Activated CD4-positive, alpha-beta T cell treated with anti-CD3 and anti-CD28 coated beads, Interleukin-2, amount 10 ng/mL, durations not matched to agents 24 days and 14 days (primary cell): ENCODE data around the gene UTP18. TPM values are rescaled to one million over a fixed set of nuclear protein-coding genes. Genes with fewer than 3 reads are reported as not detected.
A peak's percentile ranks its signal among the peaks of the same experiment; 100 is the strongest.
"Not testable (repeated sequence)": the region's sequence is repeated elsewhere in the genome, so short reads cannot be mapped to it uniquely, and the experiment has no call there.

Source experiments
- DNase-seq: peaks from one replicate; pipeline ENCODE4 v3.0.0; 2022
- H3K27ac Mint-ChIP-seq: one replicate; pipeline ENCODE4 v1.8.0; 2022; ENCODE audit warnings: mild to moderate bottlenecking, mixed read lengths
- H3K27me3 Mint-ChIP-seq: one replicate; pipeline ENCODE4 v1.8.0; 2022; ENCODE audit warnings: mixed read lengths
- H3K36me3 Mint-ChIP-seq: one replicate; pipeline ENCODE4 v1.8.0; 2022; ENCODE audit warnings: low read depth, mild to moderate bottlenecking, mixed read lengths
- H3K4me1 Mint-ChIP-seq: one replicate; pipeline ENCODE4 v1.8.0; 2021; ENCODE audit warnings: mixed read lengths
- H3K4me3 Mint-ChIP-seq: one replicate; pipeline ENCODE4 v1.8.0; 2022; ENCODE audit warnings: mild to moderate bottlenecking, moderate library complexity, mixed read lengths
- H3K9me3 Mint-ChIP-seq: one replicate; pipeline ENCODE4 v1.8.0; 2021; ENCODE audit warnings: mixed read lengths
- intact Hi-C: fragments of 100-400 bp; cut with micrococcal nuclease; formaldehyde crosslinking; loops from one replicate; pipeline ENCODE4 v1.15.1; 2023
- total RNA-seq: library from RNA; stranded (reverse); gene quantifications from 2 replicates; pipeline ENCODE4 v1.2.3, GENCODE V29; 2022

The UTP18 gene
- total RNA-seq, 1 donor from 2014 or later = 79.9 TPM

DNA sequence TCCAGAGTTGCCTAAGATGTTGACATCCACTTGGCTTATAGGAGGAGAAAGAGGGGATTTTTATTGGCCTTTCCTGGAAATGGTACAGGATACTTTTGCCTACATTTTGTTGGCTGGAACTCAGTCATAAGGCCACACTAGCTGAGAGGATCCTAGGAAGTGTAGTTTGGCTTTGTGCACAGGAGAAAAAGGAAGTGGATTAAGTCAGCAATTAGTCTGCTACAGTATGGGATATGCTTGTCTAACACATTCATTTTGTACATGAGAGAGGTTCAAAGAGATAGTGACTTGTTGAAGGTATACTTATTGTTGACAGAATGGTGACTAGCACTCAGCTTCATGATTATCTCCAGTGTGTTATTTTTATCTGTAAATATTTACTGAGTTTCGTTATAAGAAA, 10.3 kb downstream of the UTP18 start:
- no peak for DNase-seq
- Mint-ChIP-seq H3K4me1 (peaks cover 21% of the 10 kb centered on the region), H3K27me3 (no peaks in the 10 kb centered on the region), H3K36me3 (peaks cover 62% of the 10 kb centered on the region), H3K27ac (peak overlapping the region; percentile 30), H3K4me3 (no peak overlapping the region), H3K9me3 (no peaks in the 10 kb centered on the region)
- intact Hi-C loops = no loop called here

GRCh38 chr17:51272812-51273211, 12.5 kb downstream of the UTP18 start:
- DNase-seq = no peak
- Mint-ChIP-seq H3K4me1 (peaks cover 17% of the 10 kb centered on the region), H3K4me3 (no peak overlapping the region), H3K27ac (no peak overlapping the region), H3K9me3 (no peaks in the 10 kb centered on the region), H3K36me3 (peaks cover 63% of the 10 kb centered on the region), H3K27me3 (no peaks in the 10 kb centered on the region)
- intact Hi-C loops = no loop called here

- Mint-ChIP-seq H3K27ac (no peak overlapping the region), H3K4me1 (peaks cover 12% of the 10 kb centered on the region), H3K27me3 (no peaks in the 10 kb centered on the region), H3K36me3 (peaks cover 66% of the 10 kb centered on the region), H3K4me3 (no peak overlapping the region), H3K9me3 (no peaks in the 10 kb centered on the region)
- intact Hi-C loops = no loop called here
- DNase-seq = no peak
Measured at GRCh38 chr17:51275381-51275780, 15.0 kb downstream of the UTP18 start.

GRCh38 chr17:51279183-51279582, 18.8 kb downstream of the UTP18 start:
- DNase-seq = no peak
- H3K9me3 Mint-ChIP-seq = no peaks in the 10 kb centered on the region
- peaks cover 64% of the 10 kb centered on the region for H3K36me3 Mint-ChIP-seq
- intact Hi-C loops = no loop called here
- no peak overlapping the region for H3K4me3 Mint-ChIP-seq
- peaks cover 4% of the 10 kb centered on the region for H3K4me1 Mint-ChIP-seq
- no peaks in the 10 kb centered on the region for H3K27me3 Mint-ChIP-seq
- H3K27ac Mint-ChIP-seq = peak overlapping the region; percentile 1

DNA sequence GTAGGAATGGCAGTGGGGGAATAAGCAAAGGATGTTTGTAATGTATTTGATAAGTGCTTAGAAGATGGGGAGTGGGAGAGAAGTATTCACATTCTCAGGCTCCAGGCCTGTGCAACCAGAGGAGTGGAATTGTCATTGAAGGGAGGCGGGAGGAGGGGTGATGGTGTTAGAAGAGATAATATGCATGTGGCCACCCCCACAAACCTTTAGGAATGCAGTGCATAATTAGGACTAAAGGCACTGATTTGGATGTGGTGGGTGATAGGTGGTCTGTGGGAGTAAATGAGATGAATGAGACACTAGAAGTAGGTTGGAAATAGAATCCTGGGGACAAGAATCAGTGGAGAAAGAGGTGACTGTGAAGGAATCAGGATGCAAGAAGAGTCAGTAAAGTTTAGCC, 27.1 kb downstream of the UTP18 start:
- no peak overlapping the region for H3K4me3 Mint-ChIP-seq
- no peaks in the 10 kb centered on the region for H3K9me3 Mint-ChIP-seq
- H3K4me1 Mint-ChIP-seq = peaks cover 6% of the 10 kb centered on the region
- intact Hi-C loops = no loop called here
- H3K27me3 Mint-ChIP-seq = no peaks in the 10 kb centered on the region
- no peak for DNase-seq
- peaks cover 59% of the 10 kb centered on the region for H3K36me3 Mint-ChIP-seq
- no peak overlapping the region for H3K27ac Mint-ChIP-seq

GRCh38 chr17:51289696-51290111, 29.4 kb downstream of the UTP18 start:
- H3K9me3 Mint-ChIP-seq = no peaks in the 10 kb centered on the region
- no peak for DNase-seq
- peaks cover 9% of the 10 kb centered on the region for H3K4me1 Mint-ChIP-seq
- H3K36me3 Mint-ChIP-seq = peaks cover 69% of the 10 kb centered on the region
- H3K27ac Mint-ChIP-seq = no peak overlapping the region
- no peak overlapping the region for H3K4me3 Mint-ChIP-seq
- no peaks in the 10 kb centered on the region for H3K27me3 Mint-ChIP-seq
- intact Hi-C loops = no loop called here

DNA sequence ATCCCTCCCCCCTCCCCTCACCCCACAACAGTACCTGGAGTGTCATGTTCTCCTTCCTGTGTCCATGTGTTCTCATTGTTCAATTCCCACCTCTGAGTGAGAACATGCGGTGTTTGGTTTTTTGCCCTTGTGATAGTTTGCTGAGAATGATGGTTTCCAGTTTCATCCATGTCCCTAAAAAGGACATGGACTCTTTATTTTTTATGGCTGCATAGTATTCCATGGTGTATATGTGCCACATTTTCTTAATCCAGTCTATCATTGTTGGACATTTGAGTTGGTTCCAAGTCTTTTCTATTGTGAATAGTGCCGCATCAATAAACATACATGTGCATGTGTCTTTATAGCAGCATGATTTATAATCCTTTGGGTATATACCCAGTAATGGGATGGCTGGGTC, 34.0 kb downstream of the UTP18 start:
- H3K27me3 Mint-ChIP-seq, DNase-seq, H3K9me3 Mint-ChIP-seq, H3K27ac Mint-ChIP-seq, intact Hi-C loops, H3K4me3 Mint-ChIP-seq: not testable (repeated sequence)
- peaks cover 11% of the 10 kb centered on the region for H3K4me1 Mint-ChIP-seq
- H3K36me3 Mint-ChIP-seq = peaks cover 63% of the 10 kb centered on the region

DNA sequence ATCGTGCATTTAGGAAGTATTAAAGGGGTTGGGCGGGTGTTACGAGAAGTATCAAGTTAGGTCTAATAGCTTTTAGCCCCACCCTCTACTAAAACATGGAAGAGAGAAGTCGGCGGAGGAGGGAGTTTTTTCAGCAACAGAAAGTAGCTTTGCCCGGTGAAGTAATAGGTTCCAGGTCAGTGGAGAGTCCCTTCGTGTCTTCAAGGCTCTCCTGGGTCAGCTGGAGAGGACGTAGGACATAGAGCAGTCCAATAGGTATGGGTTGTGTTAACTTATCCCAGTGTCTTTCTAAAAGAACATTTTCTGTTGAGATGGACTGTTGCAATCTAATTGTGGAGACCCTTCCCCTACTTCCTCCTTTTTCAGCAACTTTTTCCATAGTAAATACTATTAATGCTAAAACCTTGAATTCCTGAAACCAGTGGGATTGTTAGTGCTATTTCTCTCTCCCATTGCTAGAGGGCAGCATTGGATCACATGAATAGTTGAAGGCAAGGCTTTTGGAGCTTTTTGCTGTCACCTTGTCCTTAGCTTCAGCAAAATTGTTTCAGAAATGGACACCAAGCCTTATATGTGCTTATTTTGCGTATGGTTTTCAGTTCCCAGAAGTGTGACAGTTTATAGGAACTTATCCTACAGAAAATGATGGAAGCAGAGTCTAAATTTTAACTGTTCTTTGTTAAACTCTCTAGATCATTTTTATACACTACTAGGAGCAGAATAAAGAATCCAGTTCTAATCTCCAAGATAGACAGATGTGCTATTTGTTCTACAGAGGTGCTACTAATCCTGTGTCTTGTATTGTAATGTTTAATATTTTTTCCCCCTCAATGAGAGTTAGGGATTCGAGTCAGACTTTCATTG, 38.4 kb downstream of the UTP18 start:
- intact Hi-C loops = no loop called here
- Mint-ChIP-seq H3K9me3 (no peaks in the 10 kb centered on the region), H3K4me3 (no peak overlapping the region), H3K36me3 (peaks cover 32% of the 10 kb centered on the region), H3K27ac (no peak overlapping the region), H3K4me1 (peaks cover 4% of the 10 kb centered on the region), H3K27me3 (no peaks in the 10 kb centered on the region)
- DNase-seq = peak; percentile 60

GRCh38 chr17:51299859-51300258, 39.5 kb downstream of the UTP18 start:
- DNase-seq = no peak
- intact Hi-C loops = no loop called here
- no peak overlapping the region for H3K27ac Mint-ChIP-seq
- no peaks in the 10 kb centered on the region for H3K9me3 Mint-ChIP-seq
- no peaks in the 10 kb centered on the region for H3K27me3 Mint-ChIP-seq
- peaks cover 4% of the 10 kb centered on the region for H3K4me1 Mint-ChIP-seq
- no peak overlapping the region for H3K4me3 Mint-ChIP-seq
- peaks cover 22% of the 10 kb centered on the region for H3K36me3 Mint-ChIP-seq

DNA sequence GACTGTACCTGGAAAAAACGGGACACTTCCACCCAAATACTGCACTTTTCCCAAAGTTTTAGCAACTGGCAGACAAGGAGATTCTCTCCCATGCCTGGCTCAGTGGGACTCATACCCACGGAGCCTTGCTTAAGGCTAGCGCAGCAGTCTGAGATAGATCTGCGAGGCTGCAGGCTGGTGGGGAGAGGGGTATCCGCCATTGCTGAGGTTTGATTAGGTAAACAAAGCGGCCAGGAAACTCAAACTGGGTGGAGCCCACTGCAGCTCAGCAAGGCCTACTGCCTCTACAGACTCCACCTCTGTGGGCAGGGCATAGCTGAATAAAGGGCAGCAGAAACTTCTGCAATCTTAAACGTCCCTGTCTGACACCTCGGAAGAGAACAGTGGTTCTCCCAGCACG, 44.8 kb downstream of the UTP18 start:
- Mint-ChIP-seq H3K36me3 (no peaks in the 10 kb centered on the region), H3K4me1 (no peaks in the 10 kb centered on the region), H3K27ac (no peak overlapping the region), H3K4me3 (no peak overlapping the region), H3K27me3 (peaks cover 29% of the 10 kb centered on the region), H3K9me3 (peaks cover 19% of the 10 kb centered on the region)
- intact Hi-C loops = no loop called here
- DNase-seq = no peak

DNA sequence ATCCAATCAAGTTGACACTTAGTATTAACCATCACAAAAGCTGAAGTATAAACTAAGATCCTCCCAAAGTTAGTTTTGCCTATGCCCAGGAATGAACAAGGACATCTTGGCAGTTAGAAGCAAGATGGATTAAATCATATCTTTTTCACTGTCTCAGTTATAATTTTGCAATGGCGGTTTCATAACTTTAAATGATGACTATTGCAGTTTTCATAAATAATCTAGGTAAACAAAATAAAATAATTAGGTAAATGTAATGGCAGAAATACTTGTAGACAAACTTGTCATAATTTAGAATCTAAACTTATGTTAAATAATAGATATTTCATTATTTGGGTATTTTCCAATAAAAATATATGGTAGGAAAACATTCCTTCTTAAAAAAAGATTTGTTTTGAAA, 51.7 kb downstream of the UTP18 start:
- H3K4me1 Mint-ChIP-seq = not testable (repeated sequence)

GRCh38 chr17:51319186-51319585, 58.8 kb downstream of the UTP18 start:
- Mint-ChIP-seq H3K36me3 (no peaks in the 10 kb centered on the region), H3K4me3 (no peak overlapping the region), H3K27ac (no peak overlapping the region), H3K9me3 (peaks cover 7% of the 10 kb centered on the region), H3K4me1 (no peaks in the 10 kb centered on the region), H3K27me3 (peaks cover 5% of the 10 kb centered on the region)
- intact Hi-C loops = no loop called here
- no peak for DNase-seq

More for the DNA sequence above, 51.7 kb downstream of the UTP18 start:
- Mint-ChIP-seq H3K27me3 (peaks cover 23% of the 10 kb centered on the region), H3K9me3 (peaks cover 15% of the 10 kb centered on the region)
- H3K4me3 Mint-ChIP-seq, intact Hi-C loops, H3K27ac Mint-ChIP-seq, H3K36me3 Mint-ChIP-seq, DNase-seq: not testable (repeated sequence)

GRCh38 chr17:51322390-51323029, 62.2 kb downstream of the UTP18 start:
- H3K4me1 Mint-ChIP-seq = no peaks in the 10 kb centered on the region
- H3K27me3 Mint-ChIP-seq = peaks cover 9% of the 10 kb centered on the region
- no peak overlapping the region for H3K4me3 Mint-ChIP-seq
- H3K27ac Mint-ChIP-seq = no peak overlapping the region
- intact Hi-C loops = no loop called here
- DNase-seq = peak; percentile 60
- H3K9me3 Mint-ChIP-seq = peaks cover 5% of the 10 kb centered on the region
- H3K36me3 Mint-ChIP-seq = no peaks in the 10 kb centered on the region

GRCh38 chr17:51325471-51325870, 65.1 kb downstream of the UTP18 start:
- no peak for DNase-seq
- intact Hi-C loops = no loop called here
- no peak overlapping the region for H3K27ac Mint-ChIP-seq
- no peaks in the 10 kb centered on the region for H3K4me1 Mint-ChIP-seq
- H3K4me3 Mint-ChIP-seq = no peak overlapping the region
- peaks cover 11% of the 10 kb centered on the region for H3K27me3 Mint-ChIP-seq
- H3K36me3 Mint-ChIP-seq = no peaks in the 10 kb centered on the region
- no peaks in the 10 kb centered on the region for H3K9me3 Mint-ChIP-seq
